Hepatocyte (in vitro differentiated cells): ENCODE data around the gene NPHP1. TPM values are rescaled to one million over a fixed set of nuclear protein-coding genes. Genes with fewer than 3 reads are reported as not detected.

Source experiments
- DNase-seq: peaks from one replicate; pipeline ENCODE4 v3.0.0-alpha.2; 2016; ENCODE audit warnings: low spot score
- H2AFZ ChIP-seq: fragments of 200-600 bp; sonication (generic); 2 replicates; pipeline ENCODE4 v1.6.0; 2016; ENCODE audit warnings: antibody characterized with exemption, mild to moderate bottlenecking
- H3K27ac ChIP-seq: fragments of 200-600 bp; sonication (generic); 2 replicates; pipeline ENCODE4 v1.5.1; 2016; ENCODE audit warnings: mild to moderate bottlenecking
- H3K27me3 ChIP-seq: fragments of 200-600 bp; sonication (generic); 2 replicates; pipeline ENCODE4 v1.6.1; 2016
- H3K36me3 ChIP-seq: fragments of 200-600 bp; sonication (generic); replicated peaks from 2 replicates; pipeline ENCODE4 v1.5.1; 2016; ENCODE audit warnings: low read depth; ENCODE audit not compliant: insufficient read depth
- H3K4me1 ChIP-seq: fragments of 200-600 bp; sonication (generic); 2 replicates; pipeline ENCODE4 v1.5.1; 2016; ENCODE audit warnings: mild to moderate bottlenecking, moderate library complexity; ENCODE audit not compliant: insufficient read depth
- H3K4me2 ChIP-seq: fragments of 200-600 bp; sonication (generic); 2 replicates; pipeline ENCODE4 v1.6.0; 2016
- H3K4me3 ChIP-seq: fragments of 200-600 bp; sonication (generic); 2 replicates; pipeline ENCODE4 v1.5.1; 2016; ENCODE audit warnings: mild to moderate bottlenecking
- H3K79me2 ChIP-seq: fragments of 200-600 bp; sonication (generic); 2 replicates; pipeline ENCODE4 v1.6.0; 2017; ENCODE audit warnings: mild to moderate bottlenecking
- H3K9me2 ChIP-seq: fragments of 200-600 bp; sonication (generic); replicated peaks from 2 replicates; pipeline ENCODE4 v1.6.0; 2017; ENCODE audit warnings: mild to moderate bottlenecking; ENCODE audit not compliant: insufficient read depth
- H3K9me3 ChIP-seq: fragments of 200-600 bp; sonication (generic); 2 replicates; pipeline ENCODE4 v1.5.1; 2016; ENCODE audit warnings: low read depth, mild to moderate bottlenecking
- H4K20me1 ChIP-seq: fragments of 200-600 bp; sonication (generic); 2 replicates; pipeline ENCODE4 v1.6.0; 2016; ENCODE audit warnings: mild to moderate bottlenecking; ENCODE audit not compliant: insufficient read depth, poor library complexity, severe bottlenecking
- EZH2 ChIP-seq: fragments of 200-600 bp; sonication (generic); IDR thresholded peaks from 2 replicates; pipeline ENCODE4 v1.6.1; 2016; ENCODE audit warnings: antibody characterized with exemption, mild to moderate bottlenecking, borderline replicate concordance
- EZH2phosphoT487 ChIP-seq: fragments of 200-600 bp; sonication (generic); IDR thresholded peaks from one replicate; pipeline ENCODE4 v1.6.1; 2018; ENCODE audit warnings: antibody characterized with exemption, mild to moderate bottlenecking, low read depth, moderate library complexity; ENCODE audit not compliant: unreplicated experiment, severe bottlenecking
- WGBS: methylation state at CpG from one replicate; pipeline ENCODE4 v1.1.6; 2016; ENCODE audit warnings: low lambda C conversion rate; ENCODE audit errors: missing lambda C conversion rate; 5-methylcytosine and 5-hydroxymethylcytosine counted together
- polyA plus RNA-seq: library from polyadenylated mRNA; unstranded; fragments of >200 nt; fragmentation: Nextera tagmentation; extraction: Ambion mirVana; gene quantifications from 2 replicates; pipeline ENCODE4 v1.2.1, GENCODE V29; 2016
- total RNA-seq: library from RNA; depleted of rRNA; stranded (reverse); fragments of >200 nt; gene quantifications from 2 replicates; pipeline ENCODE4 v1.2.3, GENCODE V29; 2014
- TF ChIP-seq, protein P1 (sequence below): fragments of 200-600 bp; sonication (generic); IDR thresholded peaks from 2 replicates; pipeline ENCODE4 v1.5.1; 2016; ENCODE audit warnings: antibody characterized with exemption, mild to moderate bottlenecking; ENCODE audit not compliant: poor library complexity

The NPHP1 gene
- total and polyA plus RNA-seq, 2 experiments from 2014 or later, result 1.3 to 1.6 TPM

DNA sequence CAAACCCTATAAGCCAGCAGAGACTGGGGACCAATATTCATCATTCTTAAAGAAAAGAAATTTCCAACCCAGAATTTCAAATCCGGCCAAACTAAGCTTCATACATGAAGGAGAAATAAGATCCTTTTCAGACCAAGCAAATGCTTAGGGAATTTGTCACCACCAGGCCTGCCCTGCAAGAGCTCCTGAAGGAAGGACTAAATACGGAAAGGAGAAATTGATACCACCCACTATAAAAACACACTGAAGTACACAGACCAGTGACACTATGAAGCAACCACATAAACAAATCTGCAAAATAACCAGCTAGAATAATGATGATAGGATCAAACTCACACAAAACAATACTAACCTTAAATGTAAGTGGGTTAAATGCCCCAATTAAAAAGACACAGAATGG lies 22.4 kb downstream of the NPHP1 start:
- no peaks in the 10 kb centered on the region for H4K20me1 ChIP-seq
- no peak overlapping the region for H2AFZ ChIP-seq
- DNase-seq, result no peak
- WGBS, result 93% methylated on average over 2 of the region's 2 CpGs
- no peaks in the 10 kb centered on the region for H3K9me2 ChIP-seq
- no peak overlapping the region for H3K4me3 ChIP-seq
- no peaks in the 10 kb centered on the region for H3K27me3 ChIP-seq
- no peaks in the 10 kb centered on the region for H3K79me2 ChIP-seq
- H3K4me1 ChIP-seq, result no peaks in the 10 kb centered on the region
- no peak overlapping the region for H3K27ac ChIP-seq
- no peak overlapping the region for H3K4me2 ChIP-seq
- no peaks in the 10 kb centered on the region for H3K9me3 ChIP-seq
- no peak for TF ChIP-seq EZH2
- TF ChIP-seq, protein P1, sequence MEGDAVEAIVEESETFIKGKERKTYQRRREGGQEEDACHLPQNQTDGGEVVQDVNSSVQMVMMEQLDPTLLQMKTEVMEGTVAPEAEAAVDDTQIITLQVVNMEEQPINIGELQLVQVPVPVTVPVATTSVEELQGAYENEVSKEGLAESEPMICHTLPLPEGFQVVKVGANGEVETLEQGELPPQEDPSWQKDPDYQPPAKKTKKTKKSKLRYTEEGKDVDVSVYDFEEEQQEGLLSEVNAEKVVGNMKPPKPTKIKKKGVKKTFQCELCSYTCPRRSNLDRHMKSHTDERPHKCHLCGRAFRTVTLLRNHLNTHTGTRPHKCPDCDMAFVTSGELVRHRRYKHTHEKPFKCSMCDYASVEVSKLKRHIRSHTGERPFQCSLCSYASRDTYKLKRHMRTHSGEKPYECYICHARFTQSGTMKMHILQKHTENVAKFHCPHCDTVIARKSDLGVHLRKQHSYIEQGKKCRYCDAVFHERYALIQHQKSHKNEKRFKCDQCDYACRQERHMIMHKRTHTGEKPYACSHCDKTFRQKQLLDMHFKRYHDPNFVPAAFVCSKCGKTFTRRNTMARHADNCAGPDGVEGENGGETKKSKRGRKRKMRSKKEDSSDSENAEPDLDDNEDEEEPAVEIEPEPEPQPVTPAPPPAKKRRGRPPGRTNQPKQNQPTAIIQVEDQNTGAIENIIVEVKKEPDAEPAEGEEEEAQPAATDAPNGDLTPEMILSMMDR, result no peak
- TF ChIP-seq EZH2phosphoT487, result no peak
- no peaks in the 10 kb centered on the region for H3K36me3 ChIP-seq

DNA sequence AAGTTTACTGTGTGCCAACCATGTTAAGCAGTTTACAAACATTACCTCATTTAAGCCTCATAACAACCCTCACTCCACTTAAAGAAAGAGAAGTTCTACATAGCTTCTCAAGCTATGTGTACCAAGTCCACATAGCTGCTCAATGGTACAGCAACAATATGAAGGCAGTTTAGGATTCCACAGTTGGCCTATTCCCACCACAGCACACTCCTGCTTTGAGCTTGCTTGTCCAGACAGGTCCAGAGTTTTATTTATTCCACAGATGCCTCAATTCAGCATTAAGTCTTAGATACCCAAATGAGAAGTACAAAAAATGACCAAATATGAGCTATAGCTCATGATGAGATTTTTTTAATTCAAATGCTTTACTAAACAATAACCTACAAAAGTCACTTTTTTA lies 24.8 kb downstream of the NPHP1 start:
- no peak overlapping the region for H2AFZ ChIP-seq
- H3K4me3 ChIP-seq, result no peak overlapping the region
- H3K9me2 ChIP-seq, result no peaks in the 10 kb centered on the region
- H3K4me2 ChIP-seq, result no peak overlapping the region
- H3K79me2 ChIP-seq, result no peaks in the 10 kb centered on the region
- TF ChIP-seq, protein P1, result no peak
- TF ChIP-seq EZH2phosphoT487 (no peak), EZH2 (no peak)
- DNase-seq, result no peak
- H3K27ac ChIP-seq, result no peak overlapping the region
- no peaks in the 10 kb centered on the region for H3K27me3 ChIP-seq
- no peaks in the 10 kb centered on the region for H4K20me1 ChIP-seq
- H3K36me3 ChIP-seq, result no peaks in the 10 kb centered on the region
- no peaks in the 10 kb centered on the region for H3K4me1 ChIP-seq
- no peaks in the 10 kb centered on the region for H3K9me3 ChIP-seq

DNA sequence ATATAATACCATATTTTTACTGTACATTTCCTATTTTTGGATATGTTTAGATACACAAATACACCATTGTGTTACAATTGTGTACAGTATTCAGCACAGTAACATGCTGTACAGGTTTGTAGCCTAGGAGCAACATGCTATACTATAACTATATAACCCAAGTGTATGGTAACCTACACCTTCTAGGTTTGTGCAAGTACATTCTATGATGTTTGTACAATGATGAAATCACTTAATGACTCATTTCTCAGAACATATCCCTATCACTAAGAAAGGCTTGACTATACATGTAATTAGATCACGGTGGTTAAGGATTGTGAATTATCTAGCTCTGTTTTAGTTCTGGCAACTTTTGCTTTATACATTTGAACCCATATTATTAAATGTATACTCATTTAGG lies 31.3 kb downstream of the NPHP1 start:
- Histone ChIP-seq H3K9me3 (no peaks in the 10 kb centered on the region), H3K4me2 (no peak overlapping the region), H2AFZ (no peak overlapping the region), H3K79me2 (no peaks in the 10 kb centered on the region), H3K36me3 (no peaks in the 10 kb centered on the region), H3K4me1 (no peaks in the 10 kb centered on the region), H3K27me3 (no peaks in the 10 kb centered on the region), H3K4me3 (no peak overlapping the region), H3K27ac (no peak overlapping the region), H4K20me1 (no peaks in the 10 kb centered on the region), H3K9me2 (no peaks in the 10 kb centered on the region)
- TF ChIP-seq, protein P1, result no peak
- TF ChIP-seq EZH2 (no peak), EZH2phosphoT487 (no peak)
- 31% methylated on average over 1 of the region's 1 CpG for WGBS
- no peak for DNase-seq

DNA sequence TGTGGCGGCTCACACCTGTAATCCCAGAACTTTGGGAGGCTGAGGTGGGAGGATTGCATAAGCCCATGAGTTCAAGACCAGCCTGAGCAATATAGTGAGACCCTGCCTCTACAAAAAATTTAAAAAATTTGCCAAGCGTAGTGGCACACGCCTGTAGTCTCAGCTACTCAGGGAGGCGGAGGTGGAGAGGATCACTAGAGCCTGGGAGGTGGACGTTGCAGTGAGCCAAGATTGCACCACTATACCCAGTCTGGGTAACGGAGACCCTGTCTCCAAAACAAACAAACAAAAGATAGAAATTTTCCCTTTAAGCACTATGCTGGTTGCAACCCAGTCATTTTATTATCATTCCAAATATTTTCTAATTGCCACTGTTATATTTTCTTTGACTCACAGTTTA lies 32.3 kb downstream of the NPHP1 start:
- Histone ChIP-seq H3K27me3 (no peaks in the 10 kb centered on the region), H3K27ac (no peak overlapping the region), H3K4me1 (no peaks in the 10 kb centered on the region), H3K79me2 (no peaks in the 10 kb centered on the region), H3K9me2 (no peaks in the 10 kb centered on the region), H4K20me1 (no peaks in the 10 kb centered on the region), H2AFZ (no peak overlapping the region), H3K4me2 (no peak overlapping the region), H3K36me3 (no peaks in the 10 kb centered on the region), H3K4me3 (no peak overlapping the region), H3K9me3 (no peaks in the 10 kb centered on the region)
- DNase-seq, result no peak
- TF ChIP-seq EZH2phosphoT487 (no peak), EZH2 (no peak)
- TF ChIP-seq, protein P1, result no peak
- WGBS, result 92% methylated on average over 6 of the region's 6 CpGs
